Neutrophil (primary cell): Measurements from ENCODE around the gene TMC7.

ENCODE experiments used
- H3K27ac ChIP-seq: fragments of 200-600 bp; sonication (generic); 2 replicates; pipeline ENCODE4 v1.5.1; 2016; ENCODE audit warnings: mild to moderate bottlenecking, moderate library complexity
- H3K27me3 ChIP-seq: fragments of 200-600 bp; sonication (generic); 2 replicates; pipeline ENCODE4 v1.6.0; 2016; ENCODE audit warnings: mild to moderate bottlenecking
- H3K36me3 ChIP-seq: fragments of 200-600 bp; sonication (generic); 2 replicates; pipeline ENCODE4 v1.5.1; 2017
- H3K4me1 ChIP-seq, 2 experiments: fragments of 200-600 bp in 1 of 2; sonication (generic) in 1 of 2; 1 replicate in 1 of 2; 2 replicates in 1 of 2; pipeline versions ENCODE4 v1.5.1 to v1.6.1; 2013 to 2016; ENCODE audit warnings: low read depth in 1 of 2, low read length in 1 of 2, mild to moderate bottlenecking in 1 of 2, moderate library complexity in 1 of 2; ENCODE audit not compliant: control insufficient read depth in 1 of 2, insufficient read depth in 1 of 2
- H3K4me3 ChIP-seq, 2 experiments: fragments of 200-600 bp in 1 of 2; sonication (generic) in 1 of 2; 1 replicate in 1 of 2; 2 replicates in 1 of 2; pipeline ENCODE4 v1.5.1; 2013 to 2016; ENCODE audit warnings: low read depth in 1 of 2, low read length in 1 of 2, mild to moderate bottlenecking in 1 of 2, moderate library complexity in 1 of 2
- H3K9me3 ChIP-seq: fragments of 200-600 bp; sonication (generic); 2 replicates; pipeline ENCODE4 v1.5.1; 2016
- CTCF ChIP-seq: fragments of 200-600 bp; sonication (generic); IDR thresholded peaks from 2 replicates; pipeline ENCODE4 v1.5.1; 2016; ENCODE audit warnings: antibody characterized with exemption

Gene TMC7

GRCh38 chr16:19029980-19030379 is 46.2 kb downstream of the TMC7 start:
- TF ChIP-seq CTCF: no peak
- Histone ChIP-seq H3K4me1 (no peaks in the 10 kb centered on the region), H3K27ac (no peak overlapping the region), H3K4me3 (no peak overlapping the region), H3K36me3 (no peaks in the 10 kb centered on the region), H3K27me3 (no peaks in the 10 kb centered on the region), H3K9me3 (no peaks in the 10 kb centered on the region)

- TF ChIP-seq CTCF: no peak
These were observed 48.0 kb downstream of the TMC7 start for GRCh38 chr16:19031738-19032137.

GRCh38 chr16:19033761-19034160 is 50.0 kb downstream of the TMC7 start:
- TF ChIP-seq CTCF: no peak
- H3K36me3 ChIP-seq: no peaks in the 10 kb centered on the region

More at GRCh38 chr16:19031738-19032137, 48.0 kb downstream of the TMC7 start:
- Histone ChIP-seq H3K27me3 (no peaks in the 10 kb centered on the region), H3K4me1 (no peaks in the 10 kb centered on the region), H3K36me3 (no peaks in the 10 kb centered on the region), H3K27ac (no peak overlapping the region), H3K4me3 (no peak overlapping the region), H3K9me3 (no peaks in the 10 kb centered on the region)

GRCh38 chr16:19040400-19040799 is 56.7 kb downstream of the TMC7 start:
- Histone ChIP-seq H3K4me1 (no peaks in the 10 kb centered on the region), H3K9me3 (no peaks in the 10 kb centered on the region), H3K27ac (no peak overlapping the region), H3K36me3 (no peaks in the 10 kb centered on the region), H3K27me3 (no peaks in the 10 kb centered on the region), H3K4me3 (no peak overlapping the region)
- no peak for TF ChIP-seq CTCF

More at GRCh38 chr16:19033761-19034160, 50.0 kb downstream of the TMC7 start:
- no peaks in the 10 kb centered on the region for H3K4me1 ChIP-seq
- H3K9me3 ChIP-seq: no peaks in the 10 kb centered on the region
- H3K27me3 ChIP-seq: no peaks in the 10 kb centered on the region
- H3K27ac ChIP-seq: no peak overlapping the region
- H3K4me3 ChIP-seq: no peak overlapping the region

GRCh38 chr16:19044769-19045168 is 61.0 kb downstream of the TMC7 start:
- no peaks in the 10 kb centered on the region for H3K9me3 ChIP-seq
- TF ChIP-seq CTCF: no peak
- H3K4me3 ChIP-seq: no peak overlapping the region
- H3K27ac ChIP-seq: no peak overlapping the region
- no peaks in the 10 kb centered on the region for H3K36me3 ChIP-seq
- no peaks in the 10 kb centered on the region for H3K4me1 ChIP-seq
- no peaks in the 10 kb centered on the region for H3K27me3 ChIP-seq

- Histone ChIP-seq H3K9me3 (no peaks in the 10 kb centered on the region), H3K36me3 (no peaks in the 10 kb centered on the region), H3K4me1 (no peaks in the 10 kb centered on the region), H3K27ac (no peak overlapping the region), H3K27me3 (no peaks in the 10 kb centered on the region), H3K4me3 (no peak overlapping the region)
- no peak for TF ChIP-seq CTCF
These were observed 62.3 kb downstream of the TMC7 start for GRCh38 chr16:19046062-19046461.
